Measurements from ENCODE around the gene HJURP. TPM values are rescaled to one million over a fixed set of nuclear protein-coding genes. Genes with fewer than 3 reads are reported as not detected.

Gene HJURP
- total and polyA plus RNA-seq, 7 donors, result 0.28 to 9.0 (median 1.5) TPM

- H3K27me3 ChIP-seq, result no peaks in the 10 kb centered on the region
- H3K9me3 ChIP-seq, result no peaks in the 10 kb centered on the region
- TF ChIP-seq POLR2A (IDR thresholded peaks at IDR 0.05) (no peak), POLR2AphosphoS5 (IDR thresholded peaks at IDR 0.05) (no peak), EP300 (IDR thresholded peaks at IDR 0.05) (no peak), CTCF (IDR thresholded peaks at IDR 0.05) (no peak)
- no peaks in the 10 kb centered on the region for H3K36me3 ChIP-seq
- intact Hi-C loops (cut with DNase I), result no loop called here
- no peak overlapping the region for H3K27ac ChIP-seq
- 88 to 93% methylated on average over 18 of the region's 18 CpGs for WGBS, 2 donors
- H3K4me1 ChIP-seq, result no peaks in the 10 kb centered on the region
- DNase-seq, result no peak
- H3K4me3 ChIP-seq, result no peak overlapping the region
These were observed 63.0 kb downstream of the HJURP start for GRCh38 chr2:233791151-233791882.

GRCh38 chr2:233789554-233789953 is 64.8 kb downstream of the HJURP start:
- H3K27ac ChIP-seq, result no peak overlapping the region
- no peaks in the 10 kb centered on the region for H3K9me3 ChIP-seq
- TF ChIP-seq POLR2AphosphoS5 (IDR thresholded peaks at IDR 0.05) (no peak), CTCF (IDR thresholded peaks at IDR 0.05) (no peak), EP300 (IDR thresholded peaks at IDR 0.05) (no peak), POLR2A (IDR thresholded peaks at IDR 0.05) (no peak)
- H3K4me3 ChIP-seq, result no peak overlapping the region
- H3K27me3 ChIP-seq, result no peaks in the 10 kb centered on the region
- intact Hi-C loops (cut with DNase I), result no loop called here
- WGBS, 2 donors, result 94 to 96% methylated on average over 7 of the region's 7 CpGs
- H3K4me1 ChIP-seq, result no peaks in the 10 kb centered on the region
- DNase-seq, result no peak
- no peaks in the 10 kb centered on the region for H3K36me3 ChIP-seq

Other genes starting within 250 kb of the HJURP start
- not detected for gene UGT1A8, start 236.9 kb downstream of the HJURP start, total RNA-seq
- gene UGT1A8, start 236.9 kb downstream of the HJURP start, polyA plus RNA-seq, result 1 to 10 TPM; 1.8 to 8.8 (median 7.4) TPM
- gene UGT1A10, start 218.1 kb downstream of the HJURP start, total RNA-seq, result not detected
- 10 to 100 TPM; 10.8 to 27.3 (median 19.7) TPM for gene UGT1A10, start 218.1 kb downstream of the HJURP start, polyA plus RNA-seq
- not detected for gene UGT1A9, start 182.6 kb downstream of the HJURP start, total RNA-seq
- under 1 TPM in 1 of 3 donors, not detected in 2; 0.36 TPM for gene UGT1A9, start 182.6 kb downstream of the HJURP start, polyA plus RNA-seq
- not detected for gene UGT1A7, start 172.6 kb downstream of the HJURP start, total RNA-seq
- gene UGT1A7, start 172.6 kb downstream of the HJURP start, polyA plus RNA-seq, result under 1 TPM in 1 of 3 donors, not detected in 2; 0.66 TPM
- gene UGT1A6, start 161.6 kb downstream of the HJURP start, total RNA-seq, result not detected
- gene UGT1A6, start 161.6 kb downstream of the HJURP start, polyA plus RNA-seq, result 1 to 10 TPM in 1 of 3 donors, not detected in 2; 3.0 TPM
- not detected for gene UGT1A5, start 141.6 kb downstream of the HJURP start, total RNA-seq
- gene UGT1A5, start 141.6 kb downstream of the HJURP start, polyA plus RNA-seq, result under 1 TPM in 1 of 3 donors, not detected in 2; 0.22 TPM
- not detected for gene UGT1A4, start 135.8 kb downstream of the HJURP start, total RNA-seq
- under 1 TPM in 2 of 3 donors, not detected in 1; 0.50 to 0.60 TPM for gene UGT1A4, start 135.8 kb downstream of the HJURP start, polyA plus RNA-seq
- not detected for gene UGT1A3, start 125.5 kb downstream of the HJURP start, total RNA-seq
- gene UGT1A3, start 125.5 kb downstream of the HJURP start, polyA plus RNA-seq, result under 1 TPM in 1 of 3 donors, not detected in 2; 0.36 TPM
- not detected for gene UGT1A1, start 94.3 kb downstream of the HJURP start, total RNA-seq
- 1 to 10 TPM in 2 of 3 donors, under 1 TPM in 1; 0.74 to 2.8 (median 1.8) TPM for gene UGT1A1, start 94.3 kb downstream of the HJURP start, polyA plus RNA-seq
- gene MROH2A, start 76.2 kb downstream of the HJURP start, total RNA-seq, result not detected
- gene MROH2A, start 76.2 kb downstream of the HJURP start, polyA plus RNA-seq, result under 1 TPM in 1 of 3 donors, not detected in 2; 0.06 TPM
- gene TRPM8, start 62.8 kb upstream of the HJURP start, total RNA-seq, result not detected
- under 1 TPM in 1 of 3 donors, not detected in 2; 0.04 TPM for gene TRPM8, start 62.8 kb upstream of the HJURP start, polyA plus RNA-seq
- gene SPP2, start 196.2 kb upstream of the HJURP start, total RNA-seq, result not detected
- gene SPP2, start 196.2 kb upstream of the HJURP start, polyA plus RNA-seq, result not detected

Data from sigmoid colon (tissue), 7 donors.